Type B pancreatic cell (in vitro differentiated cells): Measurements from ENCODE around the gene CHD8. TPM values are rescaled to one million over a fixed set of nuclear protein-coding genes. Genes with fewer than 3 reads are reported as not detected.

Experiments used
- DNase-seq: peaks from one replicate; pipeline ENCODE4 v3.0.0; 2021; ENCODE audit warnings: mixed read lengths; ENCODE audit not compliant: unreplicated experiment; ENCODE audit errors: extremely low spot score
- H3K27ac Mint-ChIP-seq: 2 replicates; pipeline ENCODE4 v1.8.0; 2021; ENCODE audit warnings: mild to moderate bottlenecking, mixed read lengths
- H3K27me3 Mint-ChIP-seq: 2 replicates; pipeline ENCODE4 v1.8.0; 2021; ENCODE audit warnings: mixed read lengths
- H3K36me3 Mint-ChIP-seq: 2 replicates; pipeline ENCODE4 v1.8.0; 2021; ENCODE audit warnings: mixed read lengths
- H3K4me1 Mint-ChIP-seq: one replicate; pipeline ENCODE4 v1.8.0; 2021; ENCODE audit warnings: mixed read lengths; ENCODE audit not compliant: unreplicated experiment
- H3K4me3 Mint-ChIP-seq: 2 replicates; pipeline ENCODE4 v1.8.0; 2021; ENCODE audit warnings: mild to moderate bottlenecking, mixed read lengths
- H3K9me3 Mint-ChIP-seq: 2 replicates; pipeline ENCODE4 v1.8.0; 2021; ENCODE audit warnings: mixed read lengths
- long read RNA-seq: library from polyadenylated mRNA; unstranded; transcript quantifications from one replicate; pipeline ENCODE4 v2.0.0, GENCODE V29; 2020
- total RNA-seq: library from RNA; stranded (reverse); gene quantifications from 2 replicates; pipeline ENCODE4 v1.2.1, GENCODE V29; 2021; ENCODE audit warnings: low replicate concordance
- TF ChIP-seq, protein P1 (sequence below): fragments of 200-600 bp; sonication (generic); conservative IDR thresholded peaks from 2 replicates; pipeline ENCODE4 v1.5.0; 2021; ENCODE audit warnings: antibody characterized with exemption, mild to moderate bottlenecking

CHD8 gene, protein sequence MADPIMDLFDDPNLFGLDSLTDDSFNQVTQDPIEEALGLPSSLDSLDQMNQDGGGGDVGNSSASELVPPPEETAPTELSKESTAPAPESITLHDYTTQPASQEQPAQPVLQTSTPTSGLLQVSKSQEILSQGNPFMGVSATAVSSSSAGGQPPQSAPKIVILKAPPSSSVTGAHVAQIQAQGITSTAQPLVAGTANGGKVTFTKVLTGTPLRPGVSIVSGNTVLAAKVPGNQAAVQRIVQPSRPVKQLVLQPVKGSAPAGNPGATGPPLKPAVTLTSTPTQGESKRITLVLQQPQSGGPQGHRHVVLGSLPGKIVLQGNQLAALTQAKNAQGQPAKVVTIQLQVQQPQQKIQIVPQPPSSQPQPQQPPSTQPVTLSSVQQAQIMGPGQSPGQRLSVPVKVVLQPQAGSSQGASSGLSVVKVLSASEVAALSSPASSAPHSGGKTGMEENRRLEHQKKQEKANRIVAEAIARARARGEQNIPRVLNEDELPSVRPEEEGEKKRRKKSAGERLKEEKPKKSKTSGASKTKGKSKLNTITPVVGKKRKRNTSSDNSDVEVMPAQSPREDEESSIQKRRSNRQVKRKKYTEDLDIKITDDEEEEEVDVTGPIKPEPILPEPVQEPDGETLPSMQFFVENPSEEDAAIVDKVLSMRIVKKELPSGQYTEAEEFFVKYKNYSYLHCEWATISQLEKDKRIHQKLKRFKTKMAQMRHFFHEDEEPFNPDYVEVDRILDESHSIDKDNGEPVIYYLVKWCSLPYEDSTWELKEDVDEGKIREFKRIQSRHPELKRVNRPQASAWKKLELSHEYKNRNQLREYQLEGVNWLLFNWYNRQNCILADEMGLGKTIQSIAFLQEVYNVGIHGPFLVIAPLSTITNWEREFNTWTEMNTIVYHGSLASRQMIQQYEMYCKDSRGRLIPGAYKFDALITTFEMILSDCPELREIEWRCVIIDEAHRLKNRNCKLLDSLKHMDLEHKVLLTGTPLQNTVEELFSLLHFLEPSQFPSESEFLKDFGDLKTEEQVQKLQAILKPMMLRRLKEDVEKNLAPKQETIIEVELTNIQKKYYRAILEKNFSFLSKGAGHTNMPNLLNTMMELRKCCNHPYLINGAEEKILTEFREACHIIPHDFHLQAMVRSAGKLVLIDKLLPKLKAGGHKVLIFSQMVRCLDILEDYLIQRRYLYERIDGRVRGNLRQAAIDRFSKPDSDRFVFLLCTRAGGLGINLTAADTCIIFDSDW (N-terminal part only)
- total RNA-seq, result 90.4 and 112 TPM in 2 replicates
- long read RNA-seq, partial matches to known transcripts, result 45 of 49 reads
- long read RNA-seq, other reads (novel, unspliced or antisense), result 3 of 49 reads

DNA sequence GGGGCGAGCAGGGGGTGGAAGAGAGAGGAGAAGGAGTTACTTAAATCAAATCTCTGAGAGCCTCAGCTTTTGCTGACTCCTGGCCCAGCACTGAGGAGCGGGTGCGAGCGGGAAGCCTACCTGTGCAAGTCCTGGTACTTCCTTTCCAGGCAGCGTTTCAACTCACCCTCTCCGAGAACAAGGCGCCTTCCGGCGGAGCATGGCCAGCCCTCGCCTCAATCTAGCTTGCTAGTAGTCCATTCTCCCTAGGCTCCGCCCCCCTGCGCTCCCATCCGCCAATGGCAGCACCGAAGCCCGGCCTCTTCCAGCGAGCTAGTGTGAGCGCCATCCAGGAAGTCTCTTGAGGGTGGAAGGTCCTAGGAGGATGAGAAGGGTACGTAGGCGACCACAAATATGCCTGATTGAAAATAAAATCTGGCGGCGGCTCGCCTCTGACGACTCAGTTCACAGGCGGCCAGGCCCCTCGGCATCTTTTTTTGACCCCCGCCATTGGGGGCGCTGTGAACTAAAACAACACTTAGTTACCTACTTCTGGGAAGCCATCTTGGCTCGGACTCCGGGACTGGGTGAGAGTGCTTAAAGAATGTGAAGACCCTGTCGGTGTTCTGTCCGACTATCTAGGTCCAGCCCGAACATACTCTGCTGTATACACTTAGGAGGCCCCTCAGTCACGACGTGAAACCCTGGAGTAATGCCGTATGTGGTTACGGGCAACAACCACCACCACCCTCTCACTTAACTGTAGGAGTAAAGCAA is at the start of gene CHD8:
TSS of gene CHD8 (minus strand) at position 212 of the 756 bp plus-strand sequence. CDS start 24,480 bp downstream, outside the sequence.
- Mint-ChIP-seq H3K27ac (peak within 1 kb of the TSS; percentile 99), H3K27me3 (no peaks in the 10 kb centered on the region), H3K4me3 (peak within 1 kb of the TSS; percentile 98), H3K4me1 (peaks cover 15% of the 10 kb centered on the region), H3K9me3 (no peaks in the 10 kb centered on the region), H3K36me3 (peaks cover 19% of the 10 kb centered on the region)
- peak; percentile 99 for DNase-seq
- TF ChIP-seq, protein P1, sequence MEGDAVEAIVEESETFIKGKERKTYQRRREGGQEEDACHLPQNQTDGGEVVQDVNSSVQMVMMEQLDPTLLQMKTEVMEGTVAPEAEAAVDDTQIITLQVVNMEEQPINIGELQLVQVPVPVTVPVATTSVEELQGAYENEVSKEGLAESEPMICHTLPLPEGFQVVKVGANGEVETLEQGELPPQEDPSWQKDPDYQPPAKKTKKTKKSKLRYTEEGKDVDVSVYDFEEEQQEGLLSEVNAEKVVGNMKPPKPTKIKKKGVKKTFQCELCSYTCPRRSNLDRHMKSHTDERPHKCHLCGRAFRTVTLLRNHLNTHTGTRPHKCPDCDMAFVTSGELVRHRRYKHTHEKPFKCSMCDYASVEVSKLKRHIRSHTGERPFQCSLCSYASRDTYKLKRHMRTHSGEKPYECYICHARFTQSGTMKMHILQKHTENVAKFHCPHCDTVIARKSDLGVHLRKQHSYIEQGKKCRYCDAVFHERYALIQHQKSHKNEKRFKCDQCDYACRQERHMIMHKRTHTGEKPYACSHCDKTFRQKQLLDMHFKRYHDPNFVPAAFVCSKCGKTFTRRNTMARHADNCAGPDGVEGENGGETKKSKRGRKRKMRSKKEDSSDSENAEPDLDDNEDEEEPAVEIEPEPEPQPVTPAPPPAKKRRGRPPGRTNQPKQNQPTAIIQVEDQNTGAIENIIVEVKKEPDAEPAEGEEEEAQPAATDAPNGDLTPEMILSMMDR, result peak; percentile 81

DNA sequence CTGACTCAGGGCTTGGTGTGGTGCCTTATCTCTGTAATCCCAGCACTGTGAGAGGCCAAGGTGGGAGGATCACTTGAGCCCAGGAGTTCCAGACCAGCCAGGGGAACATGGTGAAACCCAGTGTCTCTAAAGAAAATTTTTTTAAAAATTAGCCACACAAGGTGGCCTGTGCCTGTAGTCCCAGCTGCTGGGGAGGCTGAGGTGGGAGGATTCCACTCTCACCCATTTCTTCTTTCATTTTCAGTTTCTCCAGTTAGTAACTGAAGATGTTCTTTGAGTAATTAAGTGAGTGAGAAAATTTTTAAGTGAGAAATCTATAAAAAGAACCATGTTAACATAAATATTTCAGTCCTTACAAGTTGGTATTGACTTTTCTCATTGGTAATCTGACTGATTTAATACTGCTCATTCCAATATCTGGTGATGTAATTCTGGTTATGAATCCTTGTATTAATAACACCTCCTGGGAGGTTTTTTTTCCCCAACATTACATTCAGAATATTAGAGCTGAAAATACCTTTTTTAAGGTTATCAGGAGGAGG is 49.2 kb upstream of the CHD8 start:
- Mint-ChIP-seq H3K27ac (no peak overlapping the region), H3K4me3 (no peak overlapping the region), H3K27me3 (no peaks in the 10 kb centered on the region), H3K4me1 (peaks cover 5% of the 10 kb centered on the region), H3K9me3 (no peaks in the 10 kb centered on the region), H3K36me3 (peaks cover 21% of the 10 kb centered on the region)
- DNase-seq, result no peak
- TF ChIP-seq, protein P1, result no peak

DNA sequence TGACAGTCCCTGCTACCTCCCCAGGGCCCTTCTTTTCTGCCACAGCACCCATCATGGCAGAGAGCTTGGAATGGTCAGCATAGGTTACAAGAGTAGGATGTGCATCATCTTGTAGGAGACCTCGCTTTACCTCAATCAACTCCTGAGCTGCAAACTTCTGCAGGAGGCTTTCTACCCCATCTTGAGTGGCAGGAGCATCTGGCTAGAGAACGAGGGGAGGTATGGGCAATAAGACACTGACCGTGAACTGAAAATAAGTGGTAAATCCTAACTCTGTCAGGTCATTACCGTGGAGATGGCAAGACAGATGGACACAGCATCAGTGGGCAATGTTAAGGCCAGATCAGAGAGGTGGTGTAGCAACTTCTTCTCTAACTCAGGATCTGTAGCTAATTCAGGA is 47.5 kb upstream of the CHD8 start:
- Mint-ChIP-seq H3K27ac (no peak overlapping the region), H3K36me3 (peaks cover 30% of the 10 kb centered on the region), H3K4me1 (no peaks in the 10 kb centered on the region), H3K4me3 (no peak overlapping the region), H3K9me3 (no peaks in the 10 kb centered on the region), H3K27me3 (no peaks in the 10 kb centered on the region)
- DNase-seq, result no peak
- TF ChIP-seq, protein P1, result no peak

DNA sequence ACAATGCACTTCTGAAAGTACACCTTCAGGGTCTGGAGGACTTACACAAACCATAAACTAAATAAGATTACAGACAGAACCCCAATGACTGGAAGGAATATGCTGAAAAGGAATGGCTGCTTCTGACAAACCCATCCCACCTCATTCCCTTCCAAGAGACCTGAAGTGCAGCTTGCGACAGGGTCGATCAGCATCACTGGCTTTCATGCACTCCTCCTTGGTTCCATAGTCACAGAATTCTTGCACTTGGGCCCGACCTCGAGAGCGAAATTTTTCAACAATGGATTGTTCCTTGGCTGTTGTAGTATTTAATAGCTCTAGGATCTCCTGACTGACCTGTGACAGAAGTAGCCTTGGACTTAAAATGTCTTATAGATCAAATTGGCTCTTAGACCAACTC is 45.6 kb upstream of the CHD8 start:
- no peaks in the 10 kb centered on the region for H3K27me3 Mint-ChIP-seq
- H3K36me3 Mint-ChIP-seq, result peaks cover 29% of the 10 kb centered on the region
- H3K4me3 Mint-ChIP-seq, result no peak overlapping the region
- DNase-seq, result no peak
- no peaks in the 10 kb centered on the region for H3K9me3 Mint-ChIP-seq
- TF ChIP-seq, protein P1, result no peak
- no peaks in the 10 kb centered on the region for H3K4me1 Mint-ChIP-seq
- no peak overlapping the region for H3K27ac Mint-ChIP-seq
